HEK293 (cell line): ENCODE results near the gene MAP3K12.

ENCODE experiments used
- CTCF ChIP-seq: fragments of 450-650 bp; formaldehyde crosslinking; IDR thresholded peaks from 2 replicates; pipeline ENCODE4 v1.5.1; 2016; ENCODE audit warnings: missing biosample characterization, missing genetic modification characterization
- ZNF354C ChIP-seq: fragments of 450-650 bp; formaldehyde crosslinking; IDR thresholded peaks from 2 replicates; pipeline ENCODE4 v1.5.1; 2016; ENCODE audit warnings: missing biosample characterization, missing genetic modification characterization, low read depth, borderline replicate concordance
- ZNF514 ChIP-seq: fragments of 450-650 bp; formaldehyde crosslinking; IDR thresholded peaks from 2 replicates; pipeline ENCODE4 v1.5.1; 2016; ENCODE audit warnings: missing biosample characterization, missing genetic modification characterization

GRCh38 chr12:53506450-53506785 lies 7.2 kb upstream of the MAP3K12 start:
- TF ChIP-seq ZNF354C (tag by site-specific recombination) (no peak), CTCF (tag by site-specific recombination) (no peak), ZNF514 (tag by site-specific recombination) (no peak)
